22Rv1 (cell line): ENCODE measurements around the gene TTLL6.

Source experiments
- H3K27ac ChIP-seq: fragments of 450-650 bp; 2 replicates; pipeline ENCODE4 v1.5.1; 2017
- ZFX ChIP-seq: fragments of 450-650 bp; IDR thresholded peaks from 2 replicates; pipeline ENCODE4 v1.6.1; 2017; ENCODE audit warnings: antibody characterized with exemption, borderline replicate concordance
- TF ChIP-seq, protein P1 (sequence below): fragments of 450-650 bp; IDR thresholded peaks from 2 replicates; pipeline ENCODE4 v1.5.1; 2017; ENCODE audit warnings: mild to moderate bottlenecking

TTLL6 gene

GRCh38 chr17:48759288-48759687 is 57.7 kb downstream of the TTLL6 start:
- H3K27ac ChIP-seq: peak overlapping the region; percentile 99
- no peak for TF ChIP-seq ZFX
- TF ChIP-seq, protein P1, sequence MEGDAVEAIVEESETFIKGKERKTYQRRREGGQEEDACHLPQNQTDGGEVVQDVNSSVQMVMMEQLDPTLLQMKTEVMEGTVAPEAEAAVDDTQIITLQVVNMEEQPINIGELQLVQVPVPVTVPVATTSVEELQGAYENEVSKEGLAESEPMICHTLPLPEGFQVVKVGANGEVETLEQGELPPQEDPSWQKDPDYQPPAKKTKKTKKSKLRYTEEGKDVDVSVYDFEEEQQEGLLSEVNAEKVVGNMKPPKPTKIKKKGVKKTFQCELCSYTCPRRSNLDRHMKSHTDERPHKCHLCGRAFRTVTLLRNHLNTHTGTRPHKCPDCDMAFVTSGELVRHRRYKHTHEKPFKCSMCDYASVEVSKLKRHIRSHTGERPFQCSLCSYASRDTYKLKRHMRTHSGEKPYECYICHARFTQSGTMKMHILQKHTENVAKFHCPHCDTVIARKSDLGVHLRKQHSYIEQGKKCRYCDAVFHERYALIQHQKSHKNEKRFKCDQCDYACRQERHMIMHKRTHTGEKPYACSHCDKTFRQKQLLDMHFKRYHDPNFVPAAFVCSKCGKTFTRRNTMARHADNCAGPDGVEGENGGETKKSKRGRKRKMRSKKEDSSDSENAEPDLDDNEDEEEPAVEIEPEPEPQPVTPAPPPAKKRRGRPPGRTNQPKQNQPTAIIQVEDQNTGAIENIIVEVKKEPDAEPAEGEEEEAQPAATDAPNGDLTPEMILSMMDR: no peak

DNA sequence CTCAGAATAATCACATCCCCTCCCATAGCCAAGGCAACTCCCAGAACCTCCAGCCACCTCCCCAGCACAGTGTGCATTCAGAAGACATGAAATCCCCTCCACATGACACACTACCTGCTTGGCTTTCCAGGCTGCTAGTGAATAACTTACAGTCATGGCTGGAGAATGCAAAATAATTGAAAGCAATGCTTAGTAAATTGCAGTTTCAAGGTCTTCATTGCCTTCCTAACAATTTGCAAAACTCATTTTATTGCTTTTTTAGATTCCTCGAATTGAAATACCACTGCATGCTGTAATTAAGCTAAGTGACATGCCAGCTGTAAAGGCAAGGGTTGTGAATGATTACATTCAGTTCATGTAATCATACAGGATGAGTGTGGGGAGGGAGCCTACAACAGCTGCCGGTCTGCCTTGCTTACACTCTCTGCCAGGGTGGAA is 59.5 kb downstream of the TTLL6 start:
- no peak for TF ChIP-seq ZFX
- TF ChIP-seq, protein P1: no peak
- peak overlapping the region; percentile 99 for H3K27ac ChIP-seq

- TF ChIP-seq, protein P1: no peak
- TF ChIP-seq ZFX: no peak
Observed at GRCh38 chr17:48756830-48757251, 60.2 kb downstream of the TTLL6 start.

GRCh38 chr17:48755356-48755755 is 61.7 kb downstream of the TTLL6 start:
- TF ChIP-seq, protein P1: no peak
- no peak for TF ChIP-seq ZFX
- H3K27ac ChIP-seq: no peak overlapping the region

More at GRCh38 chr17:48756830-48757251, 60.2 kb downstream of the TTLL6 start:
- peak overlapping the region; percentile 99 for H3K27ac ChIP-seq

DNA sequence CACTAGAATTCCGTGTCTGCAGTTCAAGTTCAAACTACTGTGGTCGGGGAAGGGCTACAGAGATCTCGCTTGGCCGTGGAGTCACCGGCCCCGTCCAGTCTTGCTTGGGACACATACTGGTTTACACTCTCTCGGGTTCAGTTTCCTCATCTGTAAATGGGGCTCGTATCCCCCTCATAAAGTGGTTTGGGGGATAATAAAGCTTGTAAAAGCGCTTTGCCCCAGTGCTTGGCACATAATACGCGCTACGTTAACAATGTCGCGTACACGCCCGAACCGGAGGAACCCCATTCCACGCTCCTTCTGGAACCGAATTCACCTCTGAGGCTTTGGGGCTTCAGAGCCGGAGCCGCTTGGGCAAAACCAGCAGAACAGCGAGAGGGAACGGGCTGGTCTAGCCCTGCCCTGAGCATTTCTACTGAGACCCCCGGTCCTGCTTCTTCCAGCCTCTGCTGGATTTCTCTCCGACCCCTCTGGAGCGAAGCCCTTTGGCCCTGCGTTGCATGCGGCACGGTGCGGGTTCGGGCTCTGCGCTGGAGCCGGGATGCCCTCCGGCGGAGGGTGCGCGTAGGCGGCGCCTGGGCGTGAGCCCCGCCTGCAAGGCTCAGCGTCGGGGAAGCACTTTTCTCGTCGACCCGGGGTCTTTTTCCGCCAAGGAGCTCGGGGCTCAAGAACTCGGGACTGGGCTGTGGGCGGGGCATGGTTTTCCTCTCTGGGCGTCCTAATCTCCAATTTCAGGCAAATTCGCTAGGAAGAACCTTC is 62.3 kb downstream of the TTLL6 start:
- TF ChIP-seq, protein P1: no peak
- TF ChIP-seq ZFX: no peak
- peak overlapping the region; percentile 40 for H3K27ac ChIP-seq

- H3K27ac ChIP-seq: peak overlapping the region; percentile 40
Observed at GRCh38 chr17:48753794-48754499, 63.1 kb downstream of the TTLL6 start.

More at GRCh38 chr17:48753794-48754499, 63.1 kb downstream of the TTLL6 start:
- TF ChIP-seq ZFX: no peak
- TF ChIP-seq, protein P1: no peak
